OCI-LY7 (cell line): ENCODE data around the gene CORO7. TPM values are rescaled to one million over a fixed set of nuclear protein-coding genes. Genes with fewer than 3 reads are reported as not detected.

Experiments
- BruUV-seq: library from RNA; stranded (reverse); fragments of 400-500 nt; replicated peaks from 2 replicates; lab custom pipeline; 2021; lab: Mats Ljungman, UMichigan
- CTCF ChIA-PET: fragments of 300-600 bp; sonication (Branson Sonifier 250); formaldehyde crosslinking; loops from one replicate; lab custom pipeline; 2022; ENCODE audit warnings: antibody characterized with exemption; ENCODE audit not compliant: unreplicated experiment; lab: Charles Lee
- POLR2A ChIA-PET: fragments of 300-600 bp; sonication (Branson Sonifier 250); formaldehyde crosslinking; loops from one replicate; lab custom pipeline; 2022; ENCODE audit warnings: antibody characterized with exemption; lab: Charles Lee
- DNase-seq: peaks from one replicate; pipeline ENCODE4 v3.0.0-alpha.2; 2015; ENCODE audit warnings: low spot score
- H2AFZ ChIP-seq: fragments of 200-600 bp; sonication (generic), shearing (Covaris generic); 2 replicates; pipeline ENCODE4 v1.6.1; 2014; ENCODE audit warnings: mild to moderate bottlenecking, antibody characterized with exemption, low read length, moderate library complexity
- H3K27ac ChIP-seq: fragments of 200-600 bp; sonication (generic); 2 replicates; pipeline ENCODE4 v1.5.1; 2014; ENCODE audit warnings: mixed run types, low read depth, mild to moderate bottlenecking, moderate library complexity, low read length, inconsistent platforms; ENCODE audit not compliant: poor library complexity, severe bottlenecking
- H3K36me3 ChIP-seq: fragments of 200-600 bp; sonication (generic); 2 replicates; pipeline ENCODE4 v1.6.1; 2014; ENCODE audit warnings: mild to moderate bottlenecking, antibody characterized with exemption, low read length, moderate library complexity, mixed read lengths; ENCODE audit not compliant: insufficient read depth
- H3K4me1 ChIP-seq: fragments of 200-600 bp; sonication (generic); 2 replicates; pipeline ENCODE4 v1.5.1; 2014; ENCODE audit warnings: mild to moderate bottlenecking, low read length; ENCODE audit not compliant: insufficient read depth, poor library complexity, severe bottlenecking
- H3K4me2 ChIP-seq: fragments of 200-600 bp; sonication (generic); 2 replicates; pipeline ENCODE4 v1.6.1; 2014; ENCODE audit warnings: mild to moderate bottlenecking, low read length
- H3K4me3 ChIP-seq: fragments of 200-600 bp; sonication (generic); 2 replicates; pipeline ENCODE4 v1.5.1; 2014; ENCODE audit warnings: mild to moderate bottlenecking, low read depth, low read length; ENCODE audit not compliant: poor library complexity, severe bottlenecking
- H3K79me2 ChIP-seq: fragments of 200-600 bp; sonication (generic); 2 replicates; pipeline ENCODE4 v1.6.1; 2016; ENCODE audit warnings: low read depth, mild to moderate bottlenecking, low read length, moderate library complexity, mixed read lengths; ENCODE audit not compliant: insufficient read depth
- H3K9me2 ChIP-seq: fragments of 200-600 bp; sonication (generic); 2 replicates; pipeline ENCODE4 v1.6.1; 2016; ENCODE audit warnings: mild to moderate bottlenecking, low read length, mixed read lengths; ENCODE audit not compliant: insufficient read depth
- H3K9me3 ChIP-seq: fragments of 200-600 bp; sonication (generic); 2 replicates; pipeline ENCODE4 v1.6.1; 2014; ENCODE audit warnings: mild to moderate bottlenecking, mixed run types, low read length, mixed read lengths
- H4K20me1 ChIP-seq: fragments of 200-600 bp; sonication (generic); 2 replicates; pipeline ENCODE4 v1.6.1; 2014; ENCODE audit warnings: mild to moderate bottlenecking, antibody characterized with exemption, low read length, moderate library complexity, mixed read lengths; ENCODE audit not compliant: insufficient read depth
- CTCF ChIP-seq: fragments of 200-600 bp; sonication (generic); conservative IDR thresholded peaks from 2 replicates; pipeline ENCODE4 v1.5.1; 2014; ENCODE audit warnings: mild to moderate bottlenecking, antibody characterized with exemption, low read length, moderate library complexity, mixed read lengths
- EZH2phosphoT487 ChIP-seq: fragments of 200-600 bp; sonication (generic); IDR thresholded peaks from 2 replicates; pipeline ENCODE4 v1.6.1; 2018; ENCODE audit warnings: low read depth, borderline replicate concordance, mild to moderate bottlenecking, mixed run types, antibody characterized with exemption, low read length, moderate library complexity, mixed read lengths
- intact Hi-C: fragments of 100-400 bp; cut with micrococcal nuclease; formaldehyde crosslinking; loops from one replicate; pipeline ENCODE4 v1.10.0; 2022; ENCODE audit not compliant: unreplicated experiment
- total RNA-seq, 2 experiments: library from RNA; depleted of rRNA in 1 of 2; stranded (reverse); fragments of >200 nt in 1 of 2; shearing (Covaris generic) in 1 of 2; gene quantifications; 2 replicates each; pipeline ENCODE4 v1.2.3, GENCODE V29; 2014 to 2022

CORO7 gene
- total RNA-seq, 2 experiments from 2014 or later, result 77.2 to 112 TPM

DNA sequence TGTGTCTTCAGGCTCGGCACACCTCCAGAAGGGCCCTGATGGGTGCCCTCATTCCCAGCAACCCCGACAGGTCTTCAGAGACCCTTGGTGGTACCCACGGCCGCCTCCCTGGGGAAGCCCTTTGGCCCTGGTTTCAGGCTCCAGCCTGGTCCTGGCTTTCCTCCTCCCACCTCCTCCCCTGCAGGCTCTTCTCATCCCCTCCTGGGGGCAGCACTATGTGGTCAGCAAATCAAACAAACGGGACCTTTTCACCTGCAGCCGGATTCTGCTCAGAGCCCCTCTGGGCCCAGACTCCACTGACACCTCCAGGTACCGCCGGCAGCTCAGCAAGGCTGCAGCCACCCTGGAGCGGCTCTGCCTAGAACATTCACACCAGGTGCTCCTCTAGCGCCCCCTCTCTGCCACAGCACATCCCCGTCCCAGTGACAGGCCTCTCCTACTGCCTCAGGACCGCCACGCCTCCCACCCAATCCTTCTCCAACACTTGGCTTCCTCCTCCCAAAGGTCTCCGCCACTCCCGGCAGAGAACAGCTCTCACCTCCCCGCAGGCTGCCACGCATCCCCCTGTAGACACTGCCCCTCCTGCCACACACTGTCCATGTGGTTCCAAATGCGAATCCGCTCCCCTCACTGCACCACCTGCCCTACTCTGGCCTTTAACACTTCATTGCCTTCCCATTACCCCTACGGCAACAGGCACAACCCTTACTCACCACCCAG, 12.0 kb downstream of the CORO7 start:
- Histone ChIP-seq H3K9me3 (no peaks in the 10 kb centered on the region), H3K4me3 (no peak overlapping the region), H3K4me1 (no peaks in the 10 kb centered on the region), H3K9me2 (no peaks in the 10 kb centered on the region), H4K20me1 (no peaks in the 10 kb centered on the region), H3K79me2 (no peaks in the 10 kb centered on the region), H2AFZ (no peak overlapping the region), H3K4me2 (no peak overlapping the region), H3K36me3 (peaks cover 83% of the 10 kb centered on the region), H3K27ac (no peak overlapping the region)
- peak; percentile 49 for DNase-seq
- intact Hi-C loops, result loop anchor here (5.0 kb wide), 1 partner anchor 117 kb away; no protein-coding TSS in a partner anchor
- POLR2A ChIA-PET, result no interaction called here
- TF ChIP-seq CTCF (peak; percentile 93), EZH2phosphoT487 (no peak)
- CTCF ChIA-PET, result interaction anchor here (0.7 to 0.8 kb wide), 2 partner anchors 27 to 54 kb away, joined by 3 read pairs; no protein-coding TSS in a partner anchor
- BruUV-seq, result no TSS peak

GRCh38 chr16:4403133-4403949, 13.1 kb downstream of the CORO7 start:
- no TSS peak for BruUV-seq

More at GRCh38 chr16:4403133-4403949, 13.1 kb downstream of the CORO7 start:
- H3K9me2 ChIP-seq, result no peaks in the 10 kb centered on the region
- intact Hi-C loops, result loop anchor here (5.0 kb wide), 1 partner anchor 116 kb away; no protein-coding TSS in a partner anchor
- no peak overlapping the region for H3K4me3 ChIP-seq
- no peaks in the 10 kb centered on the region for H4K20me1 ChIP-seq
- H3K4me1 ChIP-seq, result no peaks in the 10 kb centered on the region
- no peak for TF ChIP-seq EZH2phosphoT487
- no peak for TF ChIP-seq CTCF
- H3K36me3 ChIP-seq, result peaks cover 84% of the 10 kb centered on the region
- H3K9me3 ChIP-seq, result no peaks in the 10 kb centered on the region
- POLR2A ChIA-PET, result no interaction called here
- CTCF ChIA-PET, result interaction anchor here (0.5 to 1.0 kb wide), 4 partner anchors 10 to 718 kb away, joined by 3 to 7 read pairs (median 4); no protein-coding TSS in a partner anchor
- no peaks in the 10 kb centered on the region for H3K79me2 ChIP-seq
- no peak overlapping the region for H2AFZ ChIP-seq
- H3K4me2 ChIP-seq, result no peak overlapping the region
- no peak for DNase-seq
- H3K27ac ChIP-seq, result no peak overlapping the region
